Activated naive CD4-positive, alpha-beta T cell treated with Interleukin-2 at 50 U/mL for 16 hours (primary cell): ENCODE results near the gene CSRP1.
"Not testable (repeated sequence)": the region's sequence is repeated elsewhere in the genome, so short reads cannot be mapped to it uniquely, and the experiment has no call there.

Experiments used
- DNase-seq: peaks from one replicate; pipeline ENCODE4 v3.0.0-alpha.2; 2020

CSRP1 gene

GRCh38 chr1:201506557-201507359 is at the start of gene CSRP1:
CSRP1 (minus strand) TSS chr1:201507123; CDS start chr1:201496303, 10,820 bp downstream.
- peak; percentile 85 for DNase-seq

DNA sequence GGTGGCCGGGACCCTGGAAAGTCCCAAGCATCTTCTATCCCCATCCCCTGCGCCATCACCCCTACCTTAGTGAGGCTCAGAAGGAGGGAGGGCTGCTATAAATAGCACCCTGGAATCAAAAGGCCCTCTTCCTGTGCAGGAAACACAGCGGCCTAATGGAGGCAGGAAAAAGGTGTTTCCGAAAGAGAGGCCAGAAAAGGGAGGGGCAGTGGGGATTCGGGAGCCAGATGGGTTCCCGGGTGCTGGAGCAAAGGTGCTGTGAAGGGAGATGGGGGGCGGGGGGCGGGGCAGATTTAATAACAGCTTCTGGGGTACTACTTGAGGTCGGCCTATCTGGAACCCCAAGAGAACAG is 48.6 kb upstream of the CSRP1 start:
- DNase-seq: no peak

DNA sequence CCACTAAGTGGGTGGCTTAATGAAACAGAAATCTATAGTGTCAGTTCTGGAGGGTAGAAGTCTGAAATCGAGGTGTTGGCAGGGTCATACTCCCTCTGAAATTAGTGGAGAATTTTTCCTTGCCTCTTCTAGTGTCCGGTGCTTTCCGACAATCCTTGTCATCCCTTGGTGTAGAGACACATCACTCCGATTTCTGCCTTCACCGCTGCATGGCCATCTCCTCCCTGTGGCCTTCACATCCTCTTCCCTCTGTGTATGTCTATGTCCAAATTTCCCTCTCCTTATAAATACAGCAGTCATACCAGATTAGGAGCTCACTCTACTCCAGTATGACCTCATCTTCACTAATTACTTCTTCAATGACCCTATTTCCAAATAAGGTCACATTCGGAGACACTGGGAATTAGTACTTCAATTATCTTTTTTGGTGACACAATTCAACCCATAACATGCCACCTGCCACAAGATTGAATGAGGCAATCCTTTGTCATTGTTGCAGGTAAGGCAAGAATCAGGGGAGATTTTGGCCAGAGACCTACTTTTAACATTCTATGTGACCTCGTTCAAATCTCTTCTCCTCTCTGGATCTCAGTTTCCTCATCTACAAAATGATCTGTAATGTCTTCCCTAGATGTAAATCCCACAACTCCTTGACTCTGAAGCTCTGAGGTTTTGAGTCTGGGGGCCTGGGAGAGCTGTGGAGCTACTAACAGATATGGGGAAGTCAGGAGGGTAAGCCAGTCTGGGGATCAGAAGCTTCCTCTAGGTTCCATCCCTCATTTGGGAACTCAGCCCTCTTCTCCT is 48.1 kb upstream of the CSRP1 start:
- DNase-seq: no peak

- no peak for DNase-seq
Observed at GRCh38 chr1:201554190-201554600, 47.3 kb upstream of the CSRP1 start.

- DNase-seq: no peak
Observed at GRCh38 chr1:201553496-201554189, 46.7 kb upstream of the CSRP1 start.

GRCh38 chr1:201552941-201553351 is 46.0 kb upstream of the CSRP1 start:
- no peak for DNase-seq

- no peak for DNase-seq
Observed at GRCh38 chr1:201551877-201552731, 45.2 kb upstream of the CSRP1 start.

- no peak for DNase-seq
Observed at GRCh38 chr1:201551096-201551495, 44.2 kb upstream of the CSRP1 start.

DNA sequence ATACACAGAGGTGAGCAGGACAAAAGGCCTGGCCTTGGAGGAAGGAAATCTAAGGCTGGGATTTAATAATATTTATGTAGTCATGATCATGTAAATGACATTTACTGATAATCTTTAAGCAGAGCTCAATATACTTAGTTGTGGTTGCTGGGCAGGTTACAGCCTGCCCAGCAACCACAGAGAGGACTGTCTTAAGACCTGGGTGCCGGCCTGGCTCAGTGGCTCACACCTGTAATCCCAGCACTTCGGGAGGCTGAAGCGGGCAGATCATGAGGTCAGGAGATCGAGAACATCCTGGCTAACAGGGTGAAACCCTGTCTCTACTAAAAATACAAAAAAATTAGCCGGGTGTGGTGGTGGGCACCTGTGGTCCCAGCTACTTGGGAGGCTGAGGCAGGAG is 42.6 kb upstream of the CSRP1 start:
- DNase-seq: not testable (repeated sequence)

GRCh38 chr1:201545851-201546492 is 39.0 kb upstream of the CSRP1 start:
- DNase-seq: no peak

DNA sequence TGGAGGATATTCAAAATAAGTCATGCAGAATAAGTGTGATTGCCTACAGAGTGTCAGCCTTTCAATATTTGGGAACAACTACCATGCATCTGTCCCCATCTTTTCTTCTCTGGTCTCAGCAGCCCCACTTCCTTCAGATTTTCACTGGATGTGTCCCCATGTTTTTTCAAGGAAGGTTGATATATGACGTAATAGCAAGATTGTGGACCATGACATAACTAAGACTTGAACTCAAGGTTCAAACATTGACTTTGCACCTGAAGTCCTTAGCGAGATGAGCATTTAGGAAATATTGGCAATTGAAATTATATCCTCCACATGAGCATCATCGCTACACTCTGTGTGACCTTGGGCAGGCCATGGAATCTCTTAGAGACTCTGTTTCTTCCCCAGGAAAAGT is 37.8 kb upstream of the CSRP1 start:
- DNase-seq: no peak

- DNase-seq: no peak
Observed at GRCh38 chr1:201543871-201544642, 37.1 kb upstream of the CSRP1 start.

- no peak for DNase-seq
Observed at GRCh38 chr1:201542309-201543035, 35.5 kb upstream of the CSRP1 start.

DNA sequence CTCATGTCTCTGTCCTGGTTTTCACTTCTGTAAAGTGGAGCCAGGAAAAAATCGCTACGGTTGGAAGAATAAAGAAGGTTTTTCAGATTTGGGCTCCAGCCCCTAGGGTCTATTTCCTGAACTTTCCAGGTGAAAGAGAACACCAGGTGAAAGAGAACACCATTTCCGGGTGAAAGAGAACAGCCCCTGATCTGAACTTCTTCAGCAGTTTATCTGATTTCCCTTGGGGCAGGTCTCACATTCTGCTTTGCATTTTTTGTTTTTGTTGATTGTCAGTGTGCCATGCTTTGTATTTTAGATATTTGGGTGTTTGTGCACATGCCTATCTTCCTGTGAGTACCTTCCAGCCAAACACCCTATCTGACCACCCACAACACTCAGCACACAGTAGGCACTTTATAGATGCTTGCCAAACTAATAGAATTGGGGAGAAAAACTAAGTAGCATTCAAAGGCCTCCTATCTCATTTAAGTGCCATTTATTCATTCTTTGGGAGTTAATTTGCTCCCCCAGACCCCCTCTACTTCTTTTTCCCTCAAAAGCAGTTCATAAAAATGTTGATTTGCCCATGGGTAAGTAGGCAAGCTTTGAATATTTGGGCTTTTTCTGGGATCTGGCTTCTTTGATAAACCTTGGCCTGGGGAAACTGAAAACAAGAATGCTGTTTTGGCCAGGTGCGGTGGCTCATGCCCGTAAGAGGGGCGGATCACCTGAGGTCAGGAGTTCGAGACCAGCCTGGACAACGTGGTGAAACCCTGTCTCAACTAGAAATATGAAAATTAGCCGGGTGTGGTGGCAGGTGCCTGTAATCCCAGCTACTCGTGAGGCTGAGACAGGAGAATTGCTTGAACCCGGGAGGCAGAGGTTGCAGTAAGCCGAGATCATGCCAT is 34.2 kb upstream of the CSRP1 start:
- DNase-seq: no peak

GRCh38 chr1:201539561-201540431 is 32.9 kb upstream of the CSRP1 start:
- no peak for DNase-seq

- no peak for DNase-seq
Observed at GRCh38 chr1:201538612-201539551, 32.0 kb upstream of the CSRP1 start, which contains the start of gene NAV1. NAV1 (plus strand) TSS chr1:201539127; CDS start chr1:201622885, 83,758 bp downstream.
